GM03348 (cell line): Measurements from ENCODE around the gene SKAP1.
"Not testable (repeated sequence)": the region's sequence is repeated elsewhere in the genome, so short reads cannot be mapped to it uniquely, and the experiment has no call there.

Experiments
- DNase-seq: peaks from one replicate; pipeline ENCODE4 v3.0.0; 2012; ENCODE audit warnings: low spot score

The SKAP1 gene

GRCh38 chr17:48211011-48211410 lies 219.0 kb downstream of the SKAP1 start:
- no peak for DNase-seq

GRCh38 chr17:48209973-48210372 lies 220.0 kb downstream of the SKAP1 start:
- no peak for DNase-seq

GRCh38 chr17:48207776-48208544 lies 222.1 kb downstream of the SKAP1 start:
- DNase-seq = no peak

GRCh38 chr17:48207036-48207435 lies 223.0 kb downstream of the SKAP1 start:
- DNase-seq = not testable (repeated sequence)

- DNase-seq = no peak
Measured at GRCh38 chr17:48202959-48203358, 227.1 kb downstream of the SKAP1 start.

- no peak for DNase-seq
Measured at GRCh38 chr17:48198950-48199541, 231.0 kb downstream of the SKAP1 start.

GRCh38 chr17:48195910-48196309 lies 234.1 kb downstream of the SKAP1 start:
- no peak for DNase-seq

GRCh38 chr17:48194097-48194550 lies 235.9 kb downstream of the SKAP1 start:
- DNase-seq = no peak

GRCh38 chr17:48192321-48192731 lies 237.7 kb downstream of the SKAP1 start:
- no peak for DNase-seq

- DNase-seq = no peak
Measured at GRCh38 chr17:48191362-48191761, 238.7 kb downstream of the SKAP1 start.

- DNase-seq = no peak
Measured at GRCh38 chr17:48190871-48191270, 239.1 kb downstream of the SKAP1 start.

- DNase-seq = no peak
Measured at GRCh38 chr17:48187872-48188608, 242.0 kb downstream of the SKAP1 start.

GRCh38 chr17:48186317-48186716 lies 243.7 kb downstream of the SKAP1 start:
- not testable (repeated sequence) for DNase-seq

GRCh38 chr17:48184721-48185120 lies 245.3 kb downstream of the SKAP1 start:
- no peak for DNase-seq

- no peak for DNase-seq
Measured at GRCh38 chr17:48181653-48182052, 248.4 kb downstream of the SKAP1 start.

- no peak for DNase-seq
Measured at GRCh38 chr17:48180842-48181629, 249.0 kb downstream of the SKAP1 start.

- DNase-seq = no peak
Measured at GRCh38 chr17:48179071-48179945, 250.7 kb downstream of the SKAP1 start.

- no peak for DNase-seq
Measured at GRCh38 chr17:48178317-48178716, 251.7 kb downstream of the SKAP1 start.

- no peak for DNase-seq
Measured at GRCh38 chr17:48177816-48178215, 252.2 kb downstream of the SKAP1 start.

- DNase-seq = no peak
Measured at GRCh38 chr17:48176471-48176855, 253.6 kb downstream of the SKAP1 start.
